NOMO-1 (cell line): ENCODE data around the gene ACY1.

Experiments used
- DNase-seq, 2 experiments: peaks; one replicate each; lab custom pipeline; 2025; ENCODE audit not compliant: unreplicated experiment in 2 of 2; lab: John Stamatoyannopoulos, UW

ACY1 gene

GRCh38 chr3:51982838-51983577 is at the start of gene ACY1:
Gene ACY1, plus strand, starts transcription at chr3:51983535. Its CDS starts 530 bp downstream, at chr3:51984065.
- peak; percentile 80 to 86 for DNase-seq

- no peak for DNase-seq
Observed at GRCh38 chr3:51934139-51934850, 49.0 kb upstream of the ACY1 start.

- DNase-seq: no peak
Observed at GRCh38 chr3:51934991-51935885, 48.1 kb upstream of the ACY1 start.

GRCh38 chr3:51935886-51936755 is 47.2 kb upstream of the ACY1 start:
- no peak for DNase-seq

GRCh38 chr3:51937014-51937413 is 46.3 kb upstream of the ACY1 start:
- no peak for DNase-seq

GRCh38 chr3:51937611-51938450 is 45.5 kb upstream of the ACY1 start:
- no peak for DNase-seq

- no peak for DNase-seq
Observed at GRCh38 chr3:51938780-51939425, 44.4 kb upstream of the ACY1 start.

GRCh38 chr3:51940648-51941462 is 42.5 kb upstream of the ACY1 start:
- DNase-seq: no peak

GRCh38 chr3:51941463-51941797 is 41.9 kb upstream of the ACY1 start:
- no peak for DNase-seq

- peak; percentile 100 for DNase-seq
Observed at GRCh38 chr3:51941798-51942602, 41.3 kb upstream of the ACY1 start, which contains the start of the genes PARP3 and RRP9. Gene PARP3, plus strand, starts transcription at chr3:51942363. Its CDS starts 993 bp downstream, at chr3:51943356. Gene RRP9, minus strand, starts transcription at chr3:51941904. Its CDS starts 37 bp downstream, at chr3:51941867.

- DNase-seq: peak; percentile 38 to 47
Observed at GRCh38 chr3:51942603-51943450, 40.5 kb upstream of the ACY1 start.

- DNase-seq: no peak
Observed at GRCh38 chr3:51943451-51944391, 39.6 kb upstream of the ACY1 start.

GRCh38 chr3:51944451-51945021 is 38.8 kb upstream of the ACY1 start:
- no peak for DNase-seq

GRCh38 chr3:51945031-51945840 is 38.1 kb upstream of the ACY1 start:
- no peak for DNase-seq
